Upper lobe of left lung (tissue), 4 donors: ENCODE measurements around the gene HDAC1.

Experiments used
- POLR2A ChIP-seq, 4 donors: fragments of 450-650 bp; IDR thresholded peaks; one replicate each; pipeline ENCODE4 v1.5.1; 2016 to 2017; ENCODE audit warnings: antibody characterized with exemption in 4 of 4, mild to moderate bottlenecking in 2 of 4
- POLR2AphosphoS5 ChIP-seq, 2 donors: sonication (generic); formaldehyde crosslinking; IDR thresholded peaks; one replicate each; pipeline ENCODE4 v1.5.1; 2017; ENCODE audit warnings: antibody characterized with exemption in 2 of 2
- TF ChIP-seq, protein P1 (sequence below), 6 experiments: fragments of 450-650 bp in 4 of 6; fragments of 200-600 bp in 2 of 6; sonication (generic) in 2 of 6; IDR thresholded peaks; one replicate each; pipeline ENCODE4 v1.5.1; 2016 to 2019; ENCODE audit warnings: antibody characterized with exemption in 6 of 6

DNA sequence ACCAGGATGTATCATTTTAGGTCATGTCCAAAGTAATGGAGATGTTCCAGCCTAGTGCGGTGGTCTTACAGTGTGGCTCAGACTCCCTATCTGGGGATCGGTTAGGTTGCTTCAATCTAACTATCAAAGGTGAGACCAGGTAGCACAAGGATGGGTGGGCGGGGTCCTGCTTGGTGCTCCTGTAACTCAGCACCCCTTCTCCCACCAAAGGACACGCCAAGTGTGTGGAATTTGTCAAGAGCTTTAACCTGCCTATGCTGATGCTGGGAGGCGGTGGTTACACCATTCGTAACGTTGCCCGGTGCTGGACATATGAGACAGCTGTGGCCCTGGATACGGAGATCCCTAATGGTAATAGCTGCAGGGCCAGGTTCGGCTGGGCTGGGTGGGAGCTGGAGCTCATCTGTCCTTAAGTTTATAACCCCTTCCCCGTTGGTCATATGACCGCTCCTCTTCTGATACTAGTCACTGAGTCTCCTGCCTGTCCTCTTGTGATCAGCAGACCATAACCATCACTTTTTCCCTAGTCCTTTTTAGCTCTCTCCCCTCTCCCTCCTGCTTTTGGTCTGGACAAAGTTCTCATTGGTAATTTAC, 38.8 kb downstream of the HDAC1 start:
- TF ChIP-seq POLR2AphosphoS5 (IDR thresholded peaks at IDR 0.05) (no peak), POLR2A (IDR thresholded peaks at IDR 0.05) (no peak)
- TF ChIP-seq, protein P1, sequence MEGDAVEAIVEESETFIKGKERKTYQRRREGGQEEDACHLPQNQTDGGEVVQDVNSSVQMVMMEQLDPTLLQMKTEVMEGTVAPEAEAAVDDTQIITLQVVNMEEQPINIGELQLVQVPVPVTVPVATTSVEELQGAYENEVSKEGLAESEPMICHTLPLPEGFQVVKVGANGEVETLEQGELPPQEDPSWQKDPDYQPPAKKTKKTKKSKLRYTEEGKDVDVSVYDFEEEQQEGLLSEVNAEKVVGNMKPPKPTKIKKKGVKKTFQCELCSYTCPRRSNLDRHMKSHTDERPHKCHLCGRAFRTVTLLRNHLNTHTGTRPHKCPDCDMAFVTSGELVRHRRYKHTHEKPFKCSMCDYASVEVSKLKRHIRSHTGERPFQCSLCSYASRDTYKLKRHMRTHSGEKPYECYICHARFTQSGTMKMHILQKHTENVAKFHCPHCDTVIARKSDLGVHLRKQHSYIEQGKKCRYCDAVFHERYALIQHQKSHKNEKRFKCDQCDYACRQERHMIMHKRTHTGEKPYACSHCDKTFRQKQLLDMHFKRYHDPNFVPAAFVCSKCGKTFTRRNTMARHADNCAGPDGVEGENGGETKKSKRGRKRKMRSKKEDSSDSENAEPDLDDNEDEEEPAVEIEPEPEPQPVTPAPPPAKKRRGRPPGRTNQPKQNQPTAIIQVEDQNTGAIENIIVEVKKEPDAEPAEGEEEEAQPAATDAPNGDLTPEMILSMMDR (IDR thresholded peaks at IDR 0.05): no peak
